HG02571 (cell line): Measurements from ENCODE around the gene MNAT1.
"Not testable (repeated sequence)": the region's sequence is repeated elsewhere in the genome, so short reads cannot be mapped to it uniquely, and the experiment has no call there.

ENCODE experiments used
- ATAC-seq: cut with Tn5 transposase; IDR thresholded peaks from one replicate; pipeline ENCODE4 v1.9.1; 2021; ENCODE audit warnings: mild to moderate bottlenecking, moderate library complexity; ENCODE audit not compliant: unreplicated experiment

Gene MNAT1

GRCh38 chr14:60734465-60735242, at the start of gene MNAT1:
Gene MNAT1 (plus strand): TSS chr14:60734761. CDS start chr14:60734863, 102 bp downstream.
- peak; percentile 93 for ATAC-seq

DNA sequence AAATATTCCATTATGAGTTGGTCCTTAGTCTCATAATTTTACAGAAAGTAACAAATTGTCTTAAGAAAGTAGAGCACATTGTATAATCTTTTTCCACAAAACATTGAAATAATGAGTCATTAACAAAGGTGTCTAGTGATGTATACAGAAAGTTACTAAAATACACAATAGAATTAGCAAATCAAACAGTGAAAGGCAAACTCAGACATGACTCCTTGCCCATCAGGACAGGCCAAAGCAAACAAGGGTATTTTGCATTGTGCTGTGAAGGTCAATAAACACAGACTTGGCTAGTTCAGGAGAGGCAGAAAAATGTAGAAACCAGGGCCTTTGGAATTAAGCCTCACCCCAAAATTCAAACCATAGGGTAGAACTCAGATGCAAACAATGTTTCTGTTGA, 47.7 kb upstream of the MNAT1 start:
- ATAC-seq = no peak

- no peak for ATAC-seq
Observed at GRCh38 chr14:60691383-60692113, 43.0 kb upstream of the MNAT1 start.

- no peak for ATAC-seq
Observed at GRCh38 chr14:60695327-60695726, 39.2 kb upstream of the MNAT1 start.

- ATAC-seq = no peak
Observed at GRCh38 chr14:60700598-60700997, 34.0 kb upstream of the MNAT1 start.

- no peak for ATAC-seq
Observed at GRCh38 chr14:60705100-60705499, 29.5 kb upstream of the MNAT1 start.

DNA sequence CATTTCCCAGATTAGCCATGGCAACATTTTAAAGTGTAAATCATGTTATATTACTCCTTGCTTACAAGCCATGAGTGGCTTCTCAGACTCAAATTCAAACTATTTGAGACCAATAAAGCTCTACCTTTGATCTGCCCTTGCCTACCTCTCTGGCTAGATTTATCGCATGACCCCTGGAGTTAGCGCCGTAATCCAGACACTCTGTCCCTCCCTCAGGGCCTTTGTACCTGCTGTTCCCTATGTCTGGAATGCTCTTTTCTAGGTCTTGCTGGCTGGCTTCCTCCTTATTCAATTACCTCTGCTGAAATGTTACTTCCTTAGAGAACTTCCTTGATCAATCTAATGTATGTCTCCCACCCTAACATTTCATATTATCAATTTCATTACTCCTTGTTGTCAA, 26.7 kb upstream of the MNAT1 start:
- no peak for ATAC-seq

GRCh38 chr14:60710494-60710893, 24.1 kb upstream of the MNAT1 start:
- ATAC-seq = no peak

DNA sequence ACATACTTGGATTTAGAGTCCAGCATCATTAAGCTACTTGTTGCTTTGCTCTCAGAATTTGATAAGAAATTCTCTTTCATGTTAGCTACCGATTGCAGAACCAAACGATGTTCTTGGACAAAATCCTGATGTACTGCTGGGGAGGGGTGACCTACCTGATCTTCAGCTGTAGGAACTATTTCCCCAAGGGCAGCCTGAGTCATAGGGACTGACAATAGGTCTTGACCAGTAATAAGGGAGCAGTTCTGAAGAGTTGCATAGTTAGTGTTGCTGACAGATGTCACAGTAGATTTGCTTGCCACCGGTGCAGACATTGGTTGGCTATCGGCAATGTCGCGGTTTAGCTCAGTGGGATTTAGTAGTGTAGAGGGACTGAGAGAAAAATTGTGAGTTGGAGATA, 21.0 kb upstream of the MNAT1 start:
- no peak for ATAC-seq

GRCh38 chr14:60720391-60720790, 14.2 kb upstream of the MNAT1 start:
- ATAC-seq = no peak

DNA sequence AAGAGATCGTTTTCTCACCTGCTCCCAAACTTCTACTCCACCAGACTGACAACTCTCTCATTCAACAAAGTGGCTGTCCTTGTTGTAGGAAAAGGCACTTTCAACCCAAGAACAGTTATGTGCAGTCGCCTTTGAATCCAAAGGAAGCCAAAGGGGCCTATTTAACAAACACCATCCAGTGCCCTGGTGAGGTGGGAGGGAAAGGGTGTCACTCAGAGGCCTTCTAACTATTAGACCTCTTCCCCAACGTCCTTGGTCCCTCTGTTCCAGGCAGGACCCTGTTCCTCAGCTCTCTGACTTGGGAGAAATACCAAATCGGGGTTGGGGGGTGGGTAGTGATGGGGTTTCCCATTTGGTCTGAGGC, 13.6 kb upstream of the MNAT1 start:
- no peak for ATAC-seq

DNA sequence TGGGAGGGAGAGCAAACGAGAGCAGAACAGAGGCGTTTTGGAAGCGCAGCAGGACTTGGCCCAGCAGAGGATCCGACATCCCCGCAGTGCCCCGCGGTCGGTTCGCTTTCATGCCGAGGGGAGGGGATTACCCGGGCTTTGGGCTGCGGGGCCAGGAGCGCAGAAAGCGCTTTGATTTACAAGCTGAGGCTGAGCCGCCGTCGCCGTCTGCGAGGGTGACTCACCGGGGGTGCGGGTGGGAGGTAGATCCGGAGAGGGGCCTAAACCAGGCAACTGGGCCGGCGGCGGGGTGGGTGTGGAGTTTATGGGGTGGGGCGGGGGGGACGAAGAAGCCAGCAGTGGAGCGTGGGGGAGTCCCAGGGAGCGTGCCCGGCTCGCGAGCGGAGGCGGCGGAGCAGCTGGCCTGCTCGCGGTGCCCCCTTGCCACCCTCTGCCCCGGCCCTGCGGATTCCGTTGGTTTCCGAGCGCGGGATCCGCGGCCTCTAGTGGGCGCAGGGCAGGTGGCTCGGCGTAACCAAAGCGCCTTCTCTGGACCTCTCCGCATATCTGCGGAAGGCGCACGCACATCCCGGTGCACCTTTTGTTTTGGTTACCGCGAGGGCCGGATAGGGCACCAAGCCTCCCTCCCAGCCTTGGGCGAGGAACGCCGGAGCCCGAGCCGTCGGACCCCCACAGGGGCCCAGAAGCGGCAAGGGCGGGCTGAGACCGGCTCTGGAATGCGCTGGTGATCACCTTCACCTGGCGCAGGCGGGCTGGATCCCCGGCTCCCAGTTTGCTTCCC, 13.0 kb upstream of the MNAT1 start:
- no peak for ATAC-seq

- ATAC-seq = no peak
Observed at GRCh38 chr14:60722107-60722356, 12.5 kb upstream of the MNAT1 start.

- ATAC-seq = no peak
Observed at GRCh38 chr14:60722357-60723115, 12.0 kb upstream of the MNAT1 start.

DNA sequence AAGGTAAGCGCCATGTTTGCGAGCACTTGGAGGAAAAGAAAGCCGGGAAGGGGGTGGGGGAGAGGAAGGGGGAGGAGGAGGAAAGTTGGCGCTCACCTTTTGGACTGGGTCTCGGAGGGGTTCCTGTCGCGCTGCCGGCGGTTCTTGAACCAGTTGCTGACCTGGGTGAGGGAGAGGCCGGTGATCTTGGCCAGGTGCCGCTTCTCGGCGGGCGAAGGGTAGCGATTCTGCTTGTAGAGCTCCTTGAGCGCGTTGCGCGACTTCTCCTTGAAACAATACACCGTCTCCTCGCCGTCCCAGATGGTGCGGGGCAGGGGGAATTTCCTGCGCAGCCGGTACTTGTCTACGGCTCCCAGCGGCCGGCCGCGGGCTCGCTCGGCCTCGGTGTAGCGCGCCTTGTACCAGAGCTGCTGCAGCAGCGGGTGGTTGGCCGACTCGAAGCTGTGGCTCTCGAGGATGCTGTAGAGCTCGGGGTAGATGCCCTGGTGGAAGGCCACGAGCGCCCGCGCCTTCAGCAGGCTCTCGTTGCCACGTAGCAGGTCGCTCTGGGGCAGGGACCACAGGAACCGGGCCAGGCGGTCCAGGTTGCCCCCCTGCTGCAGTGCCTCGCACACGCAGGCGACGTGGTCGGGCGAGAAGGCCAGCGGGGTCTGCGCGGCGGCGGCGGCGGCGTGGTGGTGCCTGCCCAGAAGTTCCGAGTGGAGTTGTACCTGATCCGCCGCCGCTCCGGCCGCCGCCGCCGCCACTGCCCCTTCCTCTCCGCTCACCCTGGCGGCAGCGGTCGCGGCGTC, 11.2 kb upstream of the MNAT1 start:
- ATAC-seq = no peak

- peak; percentile 52 for ATAC-seq
Observed at GRCh38 chr14:60723907-60724618, 10.5 kb upstream of the MNAT1 start, which contains the start of gene SIX4. Gene SIX4 (minus strand): TSS chr14:60724351. CDS start chr14:60724074, 277 bp downstream.

DNA sequence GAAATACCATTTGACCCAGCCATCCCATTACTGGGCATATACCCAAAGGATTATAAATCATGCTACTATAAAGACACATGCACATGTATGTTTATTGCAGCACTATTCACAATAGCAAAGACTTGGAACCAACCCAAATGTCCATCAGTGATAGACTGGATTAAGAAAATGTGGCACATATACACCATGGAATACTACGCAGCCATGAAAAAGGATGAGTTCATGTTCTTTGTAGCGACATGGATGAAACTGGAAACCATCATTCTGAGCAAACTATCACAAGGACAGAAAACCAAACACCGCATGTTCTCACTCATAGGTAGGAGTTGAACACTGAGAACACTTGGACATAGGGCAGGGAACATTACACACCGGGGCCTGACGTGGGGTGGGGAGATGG, 3.3 kb upstream of the MNAT1 start:
- not testable (repeated sequence) for ATAC-seq

GRCh38 chr14:60732840-60733483, 1.6 kb upstream of the MNAT1 start:
- ATAC-seq = no peak

DNA sequence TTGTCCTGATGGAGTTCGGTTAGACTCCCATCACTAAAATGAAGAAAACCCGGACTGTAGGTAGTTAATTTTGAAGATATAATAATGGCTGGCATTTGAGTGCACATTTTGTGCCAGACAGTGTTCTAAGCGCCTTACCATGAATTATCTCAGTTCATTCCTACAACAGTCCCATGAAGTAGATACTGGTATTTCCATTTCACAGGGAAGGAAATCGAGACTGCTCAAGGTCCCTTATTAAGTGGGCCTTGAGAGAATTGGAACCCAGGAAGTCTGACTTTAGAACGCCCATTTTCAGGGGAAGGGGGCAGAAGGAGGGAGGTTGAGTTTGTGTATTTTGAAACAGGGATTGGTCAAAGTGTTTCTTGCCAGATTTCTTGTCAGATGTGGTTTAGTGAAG, 855 bp downstream of the MNAT1 start:
- ATAC-seq = no peak
